Endothelial cell of umbilical vein (primary cell): ENCODE measurements around the gene CACNA1B. TPM values are rescaled to one million over a fixed set of nuclear protein-coding genes. Genes with fewer than 3 reads are reported as not detected.

Source experiments
- BruUV-seq: library from RNA; stranded (reverse); fragments of 400-500 nt; replicated peaks from 2 replicates; lab custom pipeline; 2021; lab: Mats Ljungman, UMichigan
- CTCF ChIA-PET: fragments of 300-600, 350-600 bp; sonication (Branson Sonifier 250); formaldehyde crosslinking; loops from one replicate; lab custom pipeline; 2021; ENCODE audit warnings: antibody characterized with exemption, inconsistent platforms; lab: Charles Lee
- POLR2A ChIA-PET: fragments of 300-600, 350-600 bp; sonication (Branson Sonifier 250); formaldehyde crosslinking; loops from one replicate; lab custom pipeline; 2021; ENCODE audit warnings: antibody characterized with exemption, inconsistent platforms; lab: Charles Lee
- DNase-seq: peaks from one replicate; pipeline ENCODE4 v3.0.0-alpha.2; 2011; ENCODE audit warnings: low read depth, low spot score
- FAIRE-seq: peaks from 2 replicates; lab custom pipeline; 2011; peaks lifted over from hg19 to GRCh38; lab: Jason Lieb, UNC
- H2AFZ ChIP-seq: 2 replicates; pipeline ENCODE4 v1.6.0; 2012; ENCODE audit warnings: low read depth, low read length, control low read depth, inconsistent platforms
- H3K27ac ChIP-seq: 2 replicates; pipeline ENCODE4 v1.5.1; 2011; ENCODE audit warnings: low read depth, mild to moderate bottlenecking, control low read depth, low read length, moderate library complexity; ENCODE audit not compliant: insufficient read depth
- H3K27me3 ChIP-seq, 2 experiments: 2 replicates each; pipeline versions ENCODE4 v1.6.0 to v1.6.1; 2011; ENCODE audit warnings: low read length in 2 of 2, mixed read lengths in 1 of 2; ENCODE audit not compliant: control insufficient read depth in 2 of 2, insufficient read depth in 2 of 2
- H3K36me3 ChIP-seq, 2 experiments: 2 replicates in 1 of 2; 3 replicates in 1 of 2; pipeline ENCODE4 v1.5.1; 2011; ENCODE audit warnings: low read length in 2 of 2, mild to moderate bottlenecking in 1 of 2, moderate library complexity in 1 of 2; ENCODE audit not compliant: control insufficient read depth in 2 of 2, insufficient read depth in 2 of 2; ENCODE audit errors: extremely low read depth in 1 of 2
- H3K4me1 ChIP-seq: 3 replicates; pipeline ENCODE4 v1.5.1; 2011; ENCODE audit warnings: mild to moderate bottlenecking, low read length; ENCODE audit not compliant: control insufficient read depth, insufficient read depth; ENCODE audit errors: extremely low read depth
- H3K4me2 ChIP-seq: 2 replicates; pipeline ENCODE4 v1.6.1; 2011; ENCODE audit warnings: low read length, control low read depth, mixed read lengths; ENCODE audit not compliant: insufficient read depth
- H3K4me3 ChIP-seq, 3 experiments: fragments of 200-600 bp in 1 of 3; sonication (generic), shearing (Covaris generic) in 1 of 3; replicated peaks in 1 of 3; 2 replicates each; pipeline ENCODE4 v1.5.1; 2011 to 2016; ENCODE audit warnings: control low read depth in 3 of 3, low read length in 3 of 3, mild to moderate bottlenecking in 2 of 3, inconsistent platforms in 1 of 3, low read depth in 1 of 3, moderate library complexity in 1 of 3; ENCODE audit not compliant: insufficient read depth in 1 of 3
- H3K79me2 ChIP-seq: 2 replicates; pipeline ENCODE4 v1.6.0; 2012; ENCODE audit warnings: low read length, inconsistent platforms; ENCODE audit not compliant: control insufficient read depth, insufficient read depth
- H3K9ac ChIP-seq: replicated peaks from 2 replicates; pipeline ENCODE3; 2011; ENCODE audit warnings: low read length, control low read depth; ENCODE audit not compliant: insufficient read depth; ENCODE audit errors: extremely low read depth
- H3K9me1 ChIP-seq: replicated peaks from 3 replicates; pipeline ENCODE4 v1.6.0; 2011; ENCODE audit warnings: mild to moderate bottlenecking, low read length; ENCODE audit not compliant: control insufficient read depth, insufficient read depth; ENCODE audit errors: extremely low read depth
- H3K9me3 ChIP-seq: replicated peaks from 2 replicates; pipeline ENCODE4 v1.5.1; 2012; ENCODE audit warnings: low read length, inconsistent platforms; ENCODE audit not compliant: control insufficient read depth, insufficient read depth
- H4K20me1 ChIP-seq: replicated peaks from 2 replicates; pipeline ENCODE3; 2011; ENCODE audit warnings: mild to moderate bottlenecking, low read length; ENCODE audit not compliant: control insufficient read depth, insufficient read depth; ENCODE audit errors: extremely low read depth
- MYC ChIP-seq: IDR thresholded peaks from one replicate; pipeline ENCODE4 v1.6.1; 2011; ENCODE audit warnings: mild to moderate bottlenecking, low read depth, low read length
- POLR2AphosphoS5 ChIP-seq: IDR thresholded peaks from 2 replicates; pipeline ENCODE4 v1.6.1; 2012; ENCODE audit warnings: low read depth, mild to moderate bottlenecking, control low read depth, low read length, moderate library complexity; ENCODE audit not compliant: insufficient read depth
- dilution Hi-C: fragments of 300-500 bp; cut with MboI; formaldehyde crosslinking; loops from one replicate; pipeline ENCODE4 v1.15.0; 2019; ENCODE audit warnings: low sequenced_read_pairs; ENCODE audit not compliant: extremely low pct_ligation_motif_present
- intact Hi-C: fragments of 100-400 bp; cut with micrococcal nuclease; formaldehyde crosslinking; loops from one replicate; pipeline ENCODE4 v1.10.0; 2022
- polyA plus RNA-seq, 4 experiments: library from polyadenylated mRNA; depleted of rRNA in 3 of 4; stranded (reverse) in 3 of 4; unstranded in 1 of 4; fragments of >200 nt; gene quantifications; 2 replicates each; pipeline versions ENCODE4 v1.2.1 to v1.2.3, GENCODE V29; 2011 to 2012; ENCODE audit warnings: missing spikeins in 1 of 4
- total RNA-seq: library from RNA; stranded (reverse); gene quantifications from 2 replicates; pipeline ENCODE4 v1.2.3, GENCODE V29; 2021
- TF ChIP-seq, protein P1 (sequence below), 2 donors: IDR thresholded peaks; 1 replicate in 1 of 2; 2 replicates in 1 of 2; pipeline ENCODE4 v1.5.1; 2011; ENCODE audit warnings: low read length in 2 of 2, mild to moderate bottlenecking in 2 of 2, moderate library complexity in 2 of 2, control low read depth in 1 of 2, inconsistent platforms in 1 of 2, low read depth in 1 of 2; ENCODE audit not compliant: insufficient read depth in 1 of 2; ENCODE audit errors: extremely low read depth in 1 of 2
- TF ChIP-seq, protein P2 (sequence below): IDR thresholded peaks from 2 replicates; pipeline ENCODE4 v1.6.1; 2011; ENCODE audit not compliant: insufficient read depth, insufficient read length

The CACNA1B gene
- total and polyA plus RNA-seq, 2 donors (not counting 3 experiments of a cell fraction or from before 2014, with no cell fraction given), result 0.11 to 0.41 TPM

DNA sequence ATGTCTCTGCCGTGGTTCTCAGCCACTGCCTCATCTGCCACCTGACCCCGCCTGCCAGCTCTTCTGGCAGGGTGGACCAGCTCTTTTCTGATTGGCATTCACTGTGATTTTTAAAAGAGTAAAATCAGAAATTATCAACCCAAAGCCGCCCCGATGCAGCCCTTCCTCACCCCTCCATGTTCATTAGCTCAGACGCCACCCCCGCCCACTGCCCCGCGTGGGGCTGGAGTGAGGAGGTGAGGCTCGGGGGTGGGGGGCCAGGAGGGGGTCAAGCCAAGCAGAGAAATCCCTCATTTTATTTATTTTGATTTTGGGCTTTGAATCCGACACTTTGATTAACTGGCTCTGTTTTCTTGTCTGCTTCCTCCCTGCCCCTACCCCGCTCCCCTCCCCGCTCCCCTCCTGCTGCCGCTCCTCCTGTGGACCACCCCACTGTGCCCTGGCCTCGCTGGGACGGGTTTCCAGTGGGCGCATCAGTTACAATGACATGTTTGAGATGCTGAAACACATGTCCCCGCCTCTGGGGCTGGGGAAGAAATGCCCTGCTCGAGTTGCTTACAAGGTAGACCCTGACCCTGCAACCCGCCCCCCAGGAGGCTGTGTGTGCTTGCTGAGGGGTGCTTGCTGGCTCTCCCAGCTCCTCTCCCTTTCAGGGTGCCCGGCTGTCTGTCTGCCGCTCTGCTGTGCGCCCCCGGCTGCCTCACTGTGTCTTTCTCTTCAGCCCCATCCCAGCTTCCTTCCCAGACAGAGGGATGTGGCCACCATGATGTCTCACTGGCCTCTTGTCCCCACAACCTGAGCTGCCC lies 224.9 kb downstream of the CACNA1B start:
- intact Hi-C loops (no loop called here), dilution Hi-C loops (no loop called here)
- DNase-seq (no peak), FAIRE-seq (no peak)
- ChIA-PET POLR2A (no interaction called here), CTCF (no interaction called here)
- Histone ChIP-seq H3K27ac (no peak overlapping the region), H3K4me3 (no peak overlapping the region), H3K27me3 (no peaks in the 10 kb centered on the region), H3K9me1 (no peaks in the 10 kb centered on the region), H3K79me2 (no peaks in the 10 kb centered on the region), H3K4me2 (no peak overlapping the region), H4K20me1 (no peaks in the 10 kb centered on the region), H3K9me3 (peaks cover 4% of the 10 kb centered on the region), H3K36me3 (no peaks in the 10 kb centered on the region), H3K9ac (no peak overlapping the region), H2AFZ (no peak overlapping the region), H3K4me1 (no peaks in the 10 kb centered on the region)
- BruUV-seq, result no TSS peak
- TF ChIP-seq MYC (no peak), POLR2AphosphoS5 (no peak)
- TF ChIP-seq, protein P1, sequence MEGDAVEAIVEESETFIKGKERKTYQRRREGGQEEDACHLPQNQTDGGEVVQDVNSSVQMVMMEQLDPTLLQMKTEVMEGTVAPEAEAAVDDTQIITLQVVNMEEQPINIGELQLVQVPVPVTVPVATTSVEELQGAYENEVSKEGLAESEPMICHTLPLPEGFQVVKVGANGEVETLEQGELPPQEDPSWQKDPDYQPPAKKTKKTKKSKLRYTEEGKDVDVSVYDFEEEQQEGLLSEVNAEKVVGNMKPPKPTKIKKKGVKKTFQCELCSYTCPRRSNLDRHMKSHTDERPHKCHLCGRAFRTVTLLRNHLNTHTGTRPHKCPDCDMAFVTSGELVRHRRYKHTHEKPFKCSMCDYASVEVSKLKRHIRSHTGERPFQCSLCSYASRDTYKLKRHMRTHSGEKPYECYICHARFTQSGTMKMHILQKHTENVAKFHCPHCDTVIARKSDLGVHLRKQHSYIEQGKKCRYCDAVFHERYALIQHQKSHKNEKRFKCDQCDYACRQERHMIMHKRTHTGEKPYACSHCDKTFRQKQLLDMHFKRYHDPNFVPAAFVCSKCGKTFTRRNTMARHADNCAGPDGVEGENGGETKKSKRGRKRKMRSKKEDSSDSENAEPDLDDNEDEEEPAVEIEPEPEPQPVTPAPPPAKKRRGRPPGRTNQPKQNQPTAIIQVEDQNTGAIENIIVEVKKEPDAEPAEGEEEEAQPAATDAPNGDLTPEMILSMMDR (IDR thresholded peaks at IDR 0.05; ENCODE audit: extremely low read depth in 1 of 2, insufficient read depth in 1 of 2, low read depth in 1 of 2, low read length in 2 of 2), result no peak
- TF ChIP-seq, protein P2, sequence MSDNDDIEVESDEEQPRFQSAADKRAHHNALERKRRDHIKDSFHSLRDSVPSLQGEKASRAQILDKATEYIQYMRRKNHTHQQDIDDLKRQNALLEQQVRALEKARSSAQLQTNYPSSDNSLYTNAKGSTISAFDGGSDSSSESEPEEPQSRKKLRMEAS, result no peak
